Inferior parietal cortex (tissue), 1 donor: ENCODE data around the gene UBQLN1.

Source experiments
- DNase-seq: peaks from one replicate; pipeline ENCODE4 v3.0.0-alpha.2; 2016; ENCODE audit errors: extremely low spot score

UBQLN1 gene

GRCh38 chr9:83688921-83689320 is 18.8 kb downstream of the UBQLN1 start:
- no peak for DNase-seq

DNA sequence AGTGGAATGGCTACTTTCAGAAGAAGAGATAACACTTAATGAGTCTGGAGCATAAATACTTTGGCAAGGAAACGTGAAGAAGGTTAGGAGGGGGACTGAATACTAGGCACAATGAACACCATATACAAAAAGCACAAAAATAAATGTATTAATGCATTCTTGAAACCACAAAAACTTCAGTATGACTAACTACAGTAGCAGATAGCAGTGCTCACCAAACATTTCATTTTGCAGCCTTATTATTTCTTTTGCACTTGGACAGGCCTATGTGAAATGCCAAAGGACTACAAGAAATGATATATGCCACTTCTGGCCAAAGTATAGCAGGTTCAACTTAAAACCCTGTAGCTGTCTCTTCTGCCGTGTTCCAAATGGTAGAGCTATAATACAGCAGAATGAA is 26.3 kb downstream of the UBQLN1 start:
- DNase-seq, result no peak

- no peak for DNase-seq
These were observed 27.5 kb downstream of the UBQLN1 start for GRCh38 chr9:83680233-83680632.

GRCh38 chr9:83677596-83677995 is 30.2 kb downstream of the UBQLN1 start:
- no peak for DNase-seq

- no peak for DNase-seq
These were observed 32.3 kb downstream of the UBQLN1 start for GRCh38 chr9:83675466-83675865.

GRCh38 chr9:83671451-83671850 is 36.3 kb downstream of the UBQLN1 start:
- no peak for DNase-seq

GRCh38 chr9:83670381-83670780 is 37.4 kb downstream of the UBQLN1 start:
- DNase-seq, result no peak

GRCh38 chr9:83669067-83669466 is 38.7 kb downstream of the UBQLN1 start:
- DNase-seq, result no peak

GRCh38 chr9:83665580-83666200 is 42.1 kb downstream of the UBQLN1 start:
- DNase-seq, result no peak

GRCh38 chr9:83662933-83663332 is 44.8 kb downstream of the UBQLN1 start:
- no peak for DNase-seq

- no peak for DNase-seq
These were observed 50.8 kb downstream of the UBQLN1 start for GRCh38 chr9:83656952-83657351.

DNA sequence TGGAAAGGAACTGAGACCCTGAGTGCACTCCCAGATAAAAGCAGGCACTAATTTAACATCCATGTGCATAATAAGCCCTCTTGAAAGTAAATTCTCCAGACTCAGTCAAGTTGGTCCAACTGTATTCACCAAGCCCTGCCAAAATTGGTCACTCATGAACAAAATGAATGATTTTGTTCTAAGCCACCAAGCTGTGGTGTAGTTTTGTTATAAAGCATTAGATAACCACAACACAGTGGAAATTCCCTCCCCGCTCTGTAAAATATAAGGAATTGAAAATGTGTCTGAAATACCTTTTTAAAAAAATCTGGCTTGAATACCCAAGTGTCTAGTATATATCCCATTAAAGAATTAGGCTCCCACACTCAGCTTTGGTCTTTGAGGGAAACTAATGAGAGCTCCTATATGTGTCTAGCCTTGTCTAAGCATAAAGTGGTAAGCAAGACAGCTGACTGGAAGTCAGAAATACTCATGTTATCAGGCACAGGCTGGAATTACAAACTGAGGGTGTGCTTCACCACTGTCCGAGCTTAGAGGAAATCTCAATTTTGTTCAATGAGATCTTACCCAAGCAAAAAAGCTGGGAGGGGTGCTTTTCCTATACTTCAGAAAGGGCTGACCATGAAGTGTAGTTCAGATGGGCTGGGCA is 51.6 kb downstream of the UBQLN1 start:
- DNase-seq, result no peak

GRCh38 chr9:83655433-83655832 is 52.3 kb downstream of the UBQLN1 start:
- DNase-seq, result no peak

- no peak for DNase-seq
These were observed 55.3 kb downstream of the UBQLN1 start for GRCh38 chr9:83652433-83652832.

GRCh38 chr9:83651558-83651957 is 56.2 kb downstream of the UBQLN1 start:
- DNase-seq, result no peak

DNA sequence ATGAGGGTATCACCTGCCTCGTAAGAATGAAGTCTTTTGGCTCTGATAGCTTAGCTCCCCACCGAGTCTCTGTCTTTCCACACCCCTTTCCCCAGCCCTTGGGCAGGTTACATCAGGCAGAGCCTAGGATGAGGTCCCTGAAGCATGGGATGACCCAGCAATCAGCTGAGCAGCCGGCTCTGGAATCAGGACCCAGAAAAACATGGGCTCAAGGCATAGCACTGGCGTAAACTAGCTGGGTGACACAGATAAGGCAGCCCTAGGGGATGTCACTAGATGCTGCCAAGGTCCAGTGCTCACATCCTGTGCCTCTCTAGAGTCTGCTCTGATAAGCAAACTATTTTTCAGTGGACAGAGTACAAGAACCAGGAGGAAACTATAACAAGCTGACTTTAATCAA is 58.2 kb downstream of the UBQLN1 start:
- no peak for DNase-seq

- DNase-seq, result peak; percentile 32
These were observed 58.7 kb downstream of the UBQLN1 start for GRCh38 chr9:83649080-83649479.

GRCh38 chr9:83646500-83647239 is 61.1 kb downstream of the UBQLN1 start:
- no peak for DNase-seq

GRCh38 chr9:83642793-83643192 is 65.0 kb downstream of the UBQLN1 start:
- DNase-seq, result no peak

DNA sequence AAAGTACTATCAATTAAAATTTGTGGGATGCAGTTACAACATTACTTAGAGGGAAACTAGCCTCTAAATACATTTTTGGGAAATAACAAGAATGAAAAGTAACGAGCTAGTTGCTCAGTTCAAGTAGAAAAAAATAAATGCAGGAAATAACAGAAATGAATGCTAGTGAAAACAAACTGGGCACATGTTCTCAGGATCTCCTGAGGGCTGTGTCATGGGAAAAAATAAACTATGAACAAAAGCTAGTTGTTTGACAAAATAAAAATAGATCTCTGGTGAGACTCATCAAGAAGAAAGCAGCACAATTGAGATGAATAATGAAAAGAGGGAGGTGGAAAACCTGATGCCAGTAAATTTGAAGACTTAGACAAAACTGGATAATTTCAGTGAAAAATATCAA is 68.5 kb downstream of the UBQLN1 start:
- no peak for DNase-seq

GRCh38 chr9:83637389-83637788 is 70.4 kb downstream of the UBQLN1 start:
- DNase-seq, result no peak

DNA sequence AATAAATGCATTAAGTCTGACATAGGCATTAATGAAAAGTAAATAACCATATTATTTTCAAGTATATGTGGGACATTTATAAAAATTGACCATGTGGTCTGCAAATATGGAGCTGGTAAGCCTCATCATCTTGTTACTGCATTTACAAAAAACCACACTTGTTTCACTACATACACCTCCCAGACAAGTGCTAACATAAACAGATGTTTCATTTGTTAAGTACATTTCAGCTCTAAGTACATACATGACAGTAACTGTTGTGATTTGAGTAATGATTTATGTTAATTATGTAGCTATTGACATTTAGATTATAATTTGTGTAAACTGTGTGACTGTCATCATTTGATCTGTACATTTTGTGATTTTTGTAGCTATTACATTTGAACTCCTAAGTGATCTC is 70.9 kb downstream of the UBQLN1 start:
- no peak for DNase-seq

GRCh38 chr9:83633676-83634075 is 74.1 kb downstream of the UBQLN1 start:
- no peak for DNase-seq
